HCT116 (cell line): ENCODE data around the gene PRSS53. TPM values are rescaled to one million over a fixed set of nuclear protein-coding genes. Genes with fewer than 3 reads are reported as not detected.

ENCODE experiments used
- ATAC-seq: fragments of 200-7000 bp; cut with Tn5 transposase; 2 replicates; pipeline ENCODE4 v1.9.1; 2020; ENCODE audit warnings: mild to moderate bottlenecking, moderate library complexity
- BruUV-seq: library from RNA; stranded (reverse); fragments of 400-500 nt; replicated peaks from 2 replicates; lab custom pipeline; 2021; lab: Mats Ljungman, UMichigan
- CTCF ChIA-PET: fragments of 300-600 bp; sonication (Branson Sonifier 250); formaldehyde crosslinking; loops from one replicate; lab custom pipeline; 2021; ENCODE audit warnings: antibody characterized with exemption; lab: Charles Lee
- POLR2A ChIA-PET: fragments of 300-600, 350-600 bp; sonication (Branson Sonifier 250); formaldehyde crosslinking; loops from one replicate; lab custom pipeline; 2021; ENCODE audit warnings: antibody characterized with exemption; lab: Charles Lee
- RAD21 ChIA-PET, 2 experiments: fragments of 300-600 bp; sonication (Branson Sonifier 250); formaldehyde crosslinking; loops; one replicate each; lab custom pipeline; 2023; ENCODE audit warnings: low total read pairs in 2 of 2; ENCODE audit not compliant: uncharacterized antibody in 2 of 2, unreplicated experiment in 2 of 2, low non-redundant PET in 1 of 2; lab: Charles Lee
- DNase-seq: peaks from one replicate; pipeline ENCODE4 v3.0.0-alpha.2; 2010; ENCODE audit warnings: low read depth, low spot score
- H2AFZ ChIP-seq: fragments of 200-600 bp; shearing (Covaris generic), sonication (generic); 2 replicates; pipeline ENCODE4 v1.6.1; 2017; ENCODE audit warnings: low read depth, mixed run types, mixed read lengths, antibody characterized with exemption, low read length; ENCODE audit not compliant: poor library complexity, severe bottlenecking
- H3K27ac ChIP-seq: 2 replicates; pipeline ENCODE4 v1.5.1; 2012; ENCODE audit warnings: low read depth, low read length
- H3K27me3 ChIP-seq: fragments of 200-600 bp; sonication (generic); 2 replicates; pipeline ENCODE4 v1.6.1; 2016; ENCODE audit warnings: mixed run types, low read length, mixed read lengths; ENCODE audit not compliant: insufficient read depth
- H3K36me3 ChIP-seq, 2 experiments: fragments of 200-500 bp in 1 of 2; fragments of 200-600 bp in 1 of 2; sonication (Bioruptor generic) in 1 of 2; sonication (generic) in 1 of 2; 2 replicates each; pipeline versions ENCODE4 v1.5.1 to v1.6.1; 2014 to 2016; ENCODE audit warnings: low read length in 2 of 2, inconsistent platforms in 1 of 2, mixed read lengths in 1 of 2, mixed run types in 1 of 2; ENCODE audit not compliant: insufficient read depth in 2 of 2, control insufficient read depth in 1 of 2
- H3K4me1 ChIP-seq, 2 experiments: fragments of 200-600 bp in 1 of 2; sonication (generic) in 1 of 2; 2 replicates each; pipeline versions ENCODE4 v1.5.1 to v1.6.1; 2012 to 2017; ENCODE audit warnings: low read length in 2 of 2, inconsistent platforms in 1 of 2, mild to moderate bottlenecking in 1 of 2, mixed read lengths in 1 of 2, mixed run types in 1 of 2, moderate library complexity in 1 of 2; ENCODE audit not compliant: insufficient read depth in 2 of 2, control insufficient read depth in 1 of 2
- H3K4me2 ChIP-seq: fragments of 200-600 bp; sonication (generic); 2 replicates; pipeline ENCODE4 v1.6.1; 2017; ENCODE audit warnings: mixed run types, low read length, mixed read lengths
- H3K4me3 ChIP-seq, 2 experiments: fragments of 200-600 bp in 1 of 2; sonication (generic) in 1 of 2; replicated peaks in 1 of 2; 2 replicates each; pipeline ENCODE4 v1.5.1; 2011 to 2016; ENCODE audit warnings: low read length in 2 of 2, control low read depth in 1 of 2, low read depth in 1 of 2, mild to moderate bottlenecking in 1 of 2, mixed read lengths in 1 of 2, mixed run types in 1 of 2
- H3K79me2 ChIP-seq: fragments of 200-600 bp; sonication (generic); 2 replicates; pipeline ENCODE4 v1.6.1; 2017; ENCODE audit warnings: mild to moderate bottlenecking, mixed run types, low read length, moderate library complexity, mixed read lengths; ENCODE audit not compliant: insufficient read depth
- H3K9ac ChIP-seq: fragments of 200-600 bp; sonication (generic); 2 replicates; pipeline ENCODE4 v1.6.1; 2016; ENCODE audit warnings: low read length, mixed read lengths
- H3K9me2 ChIP-seq: fragments of 200-600 bp; sonication (generic), shearing (Covaris generic); 2 replicates; pipeline ENCODE4 v1.6.1; 2017; ENCODE audit warnings: mixed run types, mild to moderate bottlenecking, moderate library complexity; ENCODE audit not compliant: insufficient read depth
- H3K9me3 ChIP-seq, 2 experiments: fragments of 200-500 bp in 1 of 2; fragments of 200-600 bp in 1 of 2; sonication (Bioruptor generic) in 1 of 2; sonication (generic) in 1 of 2; 2 replicates each; pipeline ENCODE4 v1.6.1; 2014 to 2017; ENCODE audit warnings: low read length in 2 of 2, mixed read lengths in 2 of 2, inconsistent platforms in 1 of 2, low read depth in 1 of 2, mild to moderate bottlenecking in 1 of 2, mixed run types in 1 of 2, moderate library complexity in 1 of 2; ENCODE audit not compliant: control insufficient read depth in 1 of 2, insufficient read depth in 1 of 2
- H4K20me1 ChIP-seq: fragments of 200-600 bp; sonication (generic), shearing (Covaris generic); 2 replicates; pipeline ENCODE4 v1.6.1; 2017; ENCODE audit warnings: mixed run types, mild to moderate bottlenecking, moderate library complexity; ENCODE audit not compliant: insufficient read depth
- CBX3 ChIP-seq: IDR thresholded peaks from 2 replicates; pipeline ENCODE4 v1.6.1; 2012; ENCODE audit warnings: low read depth
- CEBPB ChIP-seq: IDR thresholded peaks from 2 replicates; pipeline ENCODE4 v1.6.1; 2012; ENCODE audit warnings: low read depth
- CTCF ChIP-seq, 3 experiments: fragments of 200-600 bp in 1 of 3; sonication (generic) in 1 of 3; IDR thresholded peaks in 2 of 3; conservative IDR thresholded peaks in 1 of 3; 2 replicates each; pipeline ENCODE4 v1.5.1; 2012 to 2017; ENCODE audit warnings: low read depth in 2 of 3, low read length in 2 of 3, antibody characterized with exemption in 1 of 3, borderline replicate concordance in 1 of 3, control low read depth in 1 of 3, mild to moderate bottlenecking in 1 of 3, mixed read lengths in 1 of 3, mixed run types in 1 of 3, moderate library complexity in 1 of 3; ENCODE audit not compliant: insufficient read depth in 1 of 3
- ELF1 ChIP-seq: IDR thresholded peaks from 2 replicates; pipeline ENCODE4 v1.6.1; 2012; ENCODE audit warnings: low read depth, borderline replicate concordance
- EZH2 ChIP-seq: fragments of 200-600 bp; sonication (generic); IDR thresholded peaks from 2 replicates; pipeline ENCODE4 v1.6.1; 2017; ENCODE audit warnings: antibody characterized with exemption, mixed run types
- EZH2phosphoT487 ChIP-seq: fragments of 200-600 bp; IDR thresholded peaks from 2 replicates; pipeline ENCODE4 v1.6.1; 2018; ENCODE audit warnings: antibody characterized with exemption, borderline replicate concordance
- FOSL1 ChIP-seq: IDR thresholded peaks from 2 replicates; pipeline ENCODE4 v1.6.1; 2012; ENCODE audit warnings: low read depth
- JUND ChIP-seq: IDR thresholded peaks from 2 replicates; pipeline ENCODE4 v1.6.1; 2012
- POLR2AphosphoS5 ChIP-seq: IDR thresholded peaks from 2 replicates; pipeline ENCODE4 v1.6.1; 2011; ENCODE audit warnings: mild to moderate bottlenecking, low read depth, low read length, moderate library complexity
- RAD21 ChIP-seq: IDR thresholded peaks from 2 replicates; pipeline ENCODE4 v1.6.1; 2012; ENCODE audit warnings: low read depth, mild to moderate bottlenecking
- SP1 ChIP-seq: IDR thresholded peaks from 2 replicates; pipeline ENCODE4 v1.6.1; 2012; ENCODE audit warnings: low read depth
- TCF7L2 ChIP-seq: IDR thresholded peaks from 2 replicates; pipeline ENCODE4 v1.7.0; 2011; ENCODE audit warnings: borderline replicate concordance, inconsistent platforms; ENCODE audit not compliant: insufficient read depth, insufficient read length; ENCODE audit errors: extremely low read depth
- YY1 ChIP-seq: IDR thresholded peaks from 2 replicates; pipeline ENCODE4 v1.6.1; 2011; ENCODE audit warnings: low read length, low read depth, moderate library complexity, mild to moderate bottlenecking; ENCODE audit not compliant: insufficient replicate concordance; ENCODE audit errors: extremely low read depth
- ZFX ChIP-seq: fragments of 450-650 bp; IDR thresholded peaks from 2 replicates; pipeline ENCODE4 v1.6.1; 2017
- intact Hi-C: fragments of 100-400 bp; cut with micrococcal nuclease; formaldehyde crosslinking; loops from 2 replicates; pipeline ENCODE4 v1.10.0; 2022
- total RNA-seq: library from RNA; stranded (reverse); gene quantifications from one replicate; pipeline ENCODE4 v1.2.1, GENCODE V29; 2021; ENCODE audit not compliant: unreplicated experiment
- TF ChIP-seq, protein P1 (sequence below): IDR thresholded peaks from 2 replicates; pipeline ENCODE4 v1.6.1; 2012

Gene PRSS53
- total RNA-seq, 1 experiment from 2014 or later: 11.6 TPM

DNA sequence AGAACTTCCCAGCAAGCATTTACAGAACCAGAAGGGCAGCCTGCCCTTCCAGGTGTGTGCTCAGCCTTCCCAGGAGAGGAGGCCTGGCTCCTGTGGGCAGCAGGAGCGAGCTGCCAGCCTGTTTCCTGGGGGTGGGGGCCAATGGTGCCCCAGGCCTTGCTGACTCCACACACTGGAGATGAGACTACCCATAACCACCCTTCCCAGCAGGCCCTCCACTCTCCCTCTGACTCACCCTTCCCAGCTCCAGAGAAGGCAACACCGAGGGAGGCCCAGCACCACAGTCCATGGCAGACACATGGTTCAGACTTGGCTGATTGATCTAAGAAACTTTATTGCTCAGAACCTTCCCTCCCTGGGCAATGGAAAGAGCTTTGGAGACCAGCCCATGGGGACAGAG lies 1.8 kb upstream of the PRSS53 start:
- Histone ChIP-seq H3K36me3 (peaks cover 0 to 8% of the 10 kb centered on the region in 2 experiments; a peak in 3 of 4 replicates), H3K79me2 (peaks cover 36% of the 10 kb centered on the region), H2AFZ (no peak overlapping the region), H3K4me2 (no peak overlapping the region), H3K9ac (no peak overlapping the region), H3K4me1 (peaks cover 9 to 19% of the 10 kb centered on the region in 2 experiments), H4K20me1 (no peaks in the 10 kb centered on the region), H3K27me3 (no peaks in the 10 kb centered on the region), H3K9me2 (no peaks in the 10 kb centered on the region), H3K9me3 (no peaks in the 10 kb centered on the region), H3K27ac (no peak overlapping the region), H3K4me3 (no peak overlapping the region)
- BruUV-seq: no TSS peak
- intact Hi-C loops: loop anchor here (5.0 to 10.0 kb wide), 2 partner anchors 93 to 136 kb away; partner anchors contain the start of gene SETD1A
- ChIA-PET POLR2A (no interaction called here), CTCF (no interaction called here), RAD21 (no interaction called here)
- TF ChIP-seq JUND (no peak), YY1 (no peak), FOSL1 (no peak), ELF1 (no peak), EZH2 (no peak), POLR2AphosphoS5 (no peak), RAD21 (no peak), CEBPB (no peak), ZFX (no peak), EZH2phosphoT487 (no peak), SP1 (no peak), TCF7L2 (no peak), CTCF (IDR thresholded peaks at IDR 0.05 in 2 of 3, conservative IDR thresholded peaks at IDR 0.05 in 1 of 3; ENCODE audit: borderline replicate concordance in 1 of 3, insufficient read depth in 1 of 3, low read depth in 2 of 3, low read length in 2 of 3) (no peak), CBX3 (no peak)
- TF ChIP-seq, protein P1, sequence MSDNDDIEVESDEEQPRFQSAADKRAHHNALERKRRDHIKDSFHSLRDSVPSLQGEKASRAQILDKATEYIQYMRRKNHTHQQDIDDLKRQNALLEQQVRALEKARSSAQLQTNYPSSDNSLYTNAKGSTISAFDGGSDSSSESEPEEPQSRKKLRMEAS: no peak
- DNase-seq (no peak), ATAC-seq (no peak)
